Liver (tissue), 3 donors: ENCODE results near the gene CCNK.

ENCODE experiments used
- ATF3 ChIP-seq: IDR thresholded peaks from 2 replicates; pipeline ENCODE4 v1.6.1; 2016; ENCODE audit warnings: antibody characterized with exemption
- CTCF ChIP-seq: fragments of 150-350 bp; IDR thresholded peaks from 2 replicates; pipeline ENCODE4 v1.5.1; 2017; ENCODE audit warnings: improper control_type of control experiment, low read depth, low read length; ENCODE audit not compliant: missing input control
- GABPA ChIP-seq, 2 donors: IDR thresholded peaks in 1 of 2; conservative IDR thresholded peaks in 1 of 2; 2 replicates each; pipeline ENCODE4 v1.6.1; 2016; ENCODE audit warnings: antibody characterized with exemption in 2 of 2, mild to moderate bottlenecking in 1 of 2, moderate library complexity in 1 of 2
- JUND ChIP-seq, 2 donors: IDR thresholded peaks; 2 replicates each; pipeline ENCODE4 v1.6.1; 2016; ENCODE audit warnings: antibody characterized with exemption in 2 of 2
- MAX ChIP-seq: IDR thresholded peaks from 2 replicates; pipeline ENCODE4 v1.6.1; 2016; ENCODE audit warnings: antibody characterized with exemption
- RAD21 ChIP-seq, 2 donors: IDR thresholded peaks; 2 replicates each; pipeline ENCODE4 v1.6.1; 2016; ENCODE audit warnings: antibody characterized with exemption in 2 of 2, mild to moderate bottlenecking in 2 of 2
- SP1 ChIP-seq: IDR thresholded peaks from 2 replicates; pipeline ENCODE4 v1.6.1; 2018; ENCODE audit warnings: antibody characterized with exemption, mild to moderate bottlenecking
- TAF1 ChIP-seq: conservative IDR thresholded peaks from 2 replicates; pipeline ENCODE4 v1.6.1; 2016; ENCODE audit warnings: antibody characterized with exemption, mild to moderate bottlenecking
- YY1 ChIP-seq: IDR thresholded peaks from 2 replicates; pipeline ENCODE4 v1.6.1; 2016; ENCODE audit warnings: antibody characterized with exemption, mild to moderate bottlenecking
- TF ChIP-seq, protein P1 (sequence below): IDR thresholded peaks from 2 replicates; pipeline ENCODE4 v1.6.1; 2016; ENCODE audit warnings: antibody characterized with exemption, mild to moderate bottlenecking
- TF ChIP-seq, protein P2 (sequence below): IDR thresholded peaks from 2 replicates; pipeline ENCODE4 v1.6.1; 2016; ENCODE audit warnings: antibody characterized with exemption
- donor health status: healthy.
- donor health status: healthy.

GRCh38 chr14:99537399-99537798 lies 56.2 kb downstream of the CCNK start:
- TF ChIP-seq CTCF (no peak), MAX (no peak), ATF3 (no peak), YY1 (no peak), TAF1 (no peak), GABPA (IDR thresholded peaks at IDR 0.05 in 1 of 2, conservative IDR thresholded peaks at IDR 0.05 in 1 of 2) (no peak), SP1 (no peak), RAD21 (IDR thresholded peaks at IDR 0.05) (no peak), JUND (IDR thresholded peaks at IDR 0.05) (no peak)
- TF ChIP-seq, protein P1, sequence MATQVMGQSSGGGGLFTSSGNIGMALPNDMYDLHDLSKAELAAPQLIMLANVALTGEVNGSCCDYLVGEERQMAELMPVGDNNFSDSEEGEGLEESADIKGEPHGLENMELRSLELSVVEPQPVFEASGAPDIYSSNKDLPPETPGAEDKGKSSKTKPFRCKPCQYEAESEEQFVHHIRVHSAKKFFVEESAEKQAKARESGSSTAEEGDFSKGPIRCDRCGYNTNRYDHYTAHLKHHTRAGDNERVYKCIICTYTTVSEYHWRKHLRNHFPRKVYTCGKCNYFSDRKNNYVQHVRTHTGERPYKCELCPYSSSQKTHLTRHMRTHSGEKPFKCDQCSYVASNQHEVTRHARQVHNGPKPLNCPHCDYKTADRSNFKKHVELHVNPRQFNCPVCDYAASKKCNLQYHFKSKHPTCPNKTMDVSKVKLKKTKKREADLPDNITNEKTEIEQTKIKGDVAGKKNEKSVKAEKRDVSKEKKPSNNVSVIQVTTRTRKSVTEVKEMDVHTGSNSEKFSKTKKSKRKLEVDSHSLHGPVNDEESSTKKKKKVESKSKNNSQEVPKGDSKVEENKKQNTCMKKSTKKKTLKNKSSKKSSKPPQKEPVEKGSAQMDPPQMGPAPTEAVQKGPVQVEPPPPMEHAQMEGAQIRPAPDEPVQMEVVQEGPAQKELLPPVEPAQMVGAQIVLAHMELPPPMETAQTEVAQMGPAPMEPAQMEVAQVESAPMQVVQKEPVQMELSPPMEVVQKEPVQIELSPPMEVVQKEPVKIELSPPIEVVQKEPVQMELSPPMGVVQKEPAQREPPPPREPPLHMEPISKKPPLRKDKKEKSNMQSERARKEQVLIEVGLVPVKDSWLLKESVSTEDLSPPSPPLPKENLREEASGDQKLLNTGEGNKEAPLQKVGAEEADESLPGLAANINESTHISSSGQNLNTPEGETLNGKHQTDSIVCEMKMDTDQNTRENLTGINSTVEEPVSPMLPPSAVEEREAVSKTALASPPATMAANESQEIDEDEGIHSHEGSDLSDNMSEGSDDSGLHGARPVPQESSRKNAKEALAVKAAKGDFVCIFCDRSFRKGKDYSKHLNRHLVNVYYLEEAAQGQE = no peak
- TF ChIP-seq, protein P2, sequence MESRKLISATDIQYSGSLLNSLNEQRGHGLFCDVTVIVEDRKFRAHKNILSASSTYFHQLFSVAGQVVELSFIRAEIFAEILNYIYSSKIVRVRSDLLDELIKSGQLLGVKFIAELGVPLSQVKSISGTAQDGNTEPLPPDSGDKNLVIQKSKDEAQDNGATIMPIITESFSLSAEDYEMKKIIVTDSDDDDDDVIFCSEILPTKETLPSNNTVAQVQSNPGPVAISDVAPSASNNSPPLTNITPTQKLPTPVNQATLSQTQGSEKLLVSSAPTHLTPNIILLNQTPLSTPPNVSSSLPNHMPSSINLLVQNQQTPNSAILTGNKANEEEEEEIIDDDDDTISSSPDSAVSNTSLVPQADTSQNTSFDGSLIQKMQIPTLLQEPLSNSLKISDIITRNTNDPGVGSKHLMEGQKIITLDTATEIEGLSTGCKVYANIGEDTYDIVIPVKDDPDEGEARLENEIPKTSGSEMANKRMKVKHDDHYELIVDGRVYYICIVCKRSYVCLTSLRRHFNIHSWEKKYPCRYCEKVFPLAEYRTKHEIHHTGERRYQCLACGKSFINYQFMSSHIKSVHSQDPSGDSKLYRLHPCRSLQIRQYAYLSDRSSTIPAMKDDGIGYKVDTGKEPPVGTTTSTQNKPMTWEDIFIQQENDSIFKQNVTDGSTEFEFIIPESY = no peak
